Activated CD4-positive, alpha-beta T cell treated with anti-CD3 and anti-CD28 coated beads, Interleukin-2, amount 10 ng/mL, durations not matched to agents 7 days and 5 days (primary cell): ENCODE data around the gene KATNIP. TPM values are rescaled to one million over a fixed set of nuclear protein-coding genes. Genes with fewer than 3 reads are reported as not detected.
"Not testable (repeated sequence)": the region's sequence is repeated elsewhere in the genome, so short reads cannot be mapped to it uniquely, and the experiment has no call there.

Source experiments
- CTCF ChIA-PET: fragments of 350-600 bp; sonication (Branson Sonifier 250); formaldehyde crosslinking; loops from one replicate; lab custom pipeline; 2021; ENCODE audit warnings: antibody characterized with exemption; lab: Charles Lee
- POLR2A ChIA-PET: fragments of 350-600 bp; sonication (Branson Sonifier 250); formaldehyde crosslinking; loops from one replicate; lab custom pipeline; 2021; ENCODE audit warnings: antibody characterized with exemption; lab: Charles Lee
- DNase-seq: peaks from one replicate; pipeline ENCODE4 v3.0.0-alpha.2; 2020
- H3K27ac Mint-ChIP-seq: one replicate; pipeline ENCODE4 v1.8.0; 2021; ENCODE audit warnings: mild to moderate bottlenecking, moderate library complexity, mixed read lengths
- H3K27me3 Mint-ChIP-seq: one replicate; pipeline ENCODE4 v1.8.0; 2021; ENCODE audit warnings: mixed read lengths
- H3K36me3 Mint-ChIP-seq: one replicate; pipeline ENCODE4 v1.8.0; 2021; ENCODE audit warnings: low read depth, mixed read lengths
- H3K4me1 Mint-ChIP-seq: one replicate; pipeline ENCODE4 v1.8.0; 2021; ENCODE audit warnings: mixed read lengths
- H3K4me3 Mint-ChIP-seq: one replicate; pipeline ENCODE4 v1.8.0; 2021; ENCODE audit warnings: mild to moderate bottlenecking, moderate library complexity, mixed read lengths
- H3K9me3 Mint-ChIP-seq: one replicate; pipeline ENCODE4 v1.8.0; 2021; ENCODE audit warnings: mixed read lengths
- total RNA-seq, 2 experiments: library from RNA; stranded (reverse); gene quantifications; one replicate each; pipeline ENCODE4 v1.2.3, GENCODE V29; 2021

The KATNIP gene
- total RNA-seq, 2 experiments from 2014 or later = 17.1 to 18.7 TPM

DNA sequence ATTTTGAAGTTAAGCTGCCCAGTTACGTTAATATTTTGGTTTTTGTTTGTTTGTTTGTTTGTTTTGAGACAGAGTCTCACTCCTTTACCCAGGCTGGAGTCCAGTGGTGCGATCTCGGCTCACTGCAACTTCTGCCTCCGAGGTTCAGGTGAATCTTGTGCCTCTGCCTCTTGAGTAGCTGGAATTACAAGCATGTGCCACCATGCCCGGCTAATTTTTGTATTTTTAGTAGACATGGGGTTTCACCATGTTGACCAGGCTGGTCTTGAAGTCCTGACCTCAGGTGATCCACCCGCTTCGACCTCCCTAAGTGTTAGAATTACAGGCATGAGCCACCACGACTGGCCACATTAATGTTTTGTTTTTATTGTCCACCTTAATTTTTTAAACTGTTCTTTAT lies 21.0 kb downstream of the KATNIP start:
- H3K27ac Mint-ChIP-seq, H3K4me3 Mint-ChIP-seq, H3K27me3 Mint-ChIP-seq, H3K36me3 Mint-ChIP-seq, DNase-seq, CTCF ChIA-PET, H3K4me1 Mint-ChIP-seq, H3K9me3 Mint-ChIP-seq, POLR2A ChIA-PET: not testable (repeated sequence)

GRCh38 chr16:27571433-27572326 lies 21.7 kb downstream of the KATNIP start:
- ChIA-PET POLR2A (no interaction called here), CTCF (no interaction called here)
- Mint-ChIP-seq H3K36me3 (no peaks in the 10 kb centered on the region), H3K4me3 (no peak overlapping the region), H3K27me3 (no peaks in the 10 kb centered on the region), H3K27ac (no peak overlapping the region), H3K9me3 (no peaks in the 10 kb centered on the region), H3K4me1 (no peaks in the 10 kb centered on the region)
- DNase-seq = no peak

DNA sequence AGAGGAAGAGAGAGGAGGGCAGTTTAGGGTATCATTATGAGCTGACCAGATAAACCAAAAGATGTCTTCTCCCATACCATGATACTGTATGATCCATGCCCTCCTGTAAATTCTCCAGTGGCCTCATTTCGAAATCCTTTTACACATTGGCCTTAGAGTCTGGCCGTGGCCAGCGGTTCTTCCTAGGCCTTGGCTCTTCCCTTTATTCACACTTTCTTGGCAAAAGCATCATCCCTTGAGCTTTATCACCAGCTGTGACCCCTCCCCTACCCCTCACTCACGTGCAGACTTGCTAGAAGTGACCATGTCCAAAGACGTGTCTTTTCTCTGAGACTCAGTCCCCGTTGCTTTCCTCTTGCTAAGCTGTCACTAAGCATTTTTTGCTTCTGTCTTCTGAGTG lies 22.8 kb downstream of the KATNIP start:
- H3K4me1 Mint-ChIP-seq = no peaks in the 10 kb centered on the region
- POLR2A ChIA-PET = no interaction called here

GRCh38 chr16:27576729-27577128 lies 26.8 kb downstream of the KATNIP start:
- Mint-ChIP-seq H3K27ac (no peak overlapping the region), H3K36me3 (no peaks in the 10 kb centered on the region), H3K4me3 (no peak overlapping the region), H3K27me3 (no peaks in the 10 kb centered on the region), H3K4me1 (peaks cover 11% of the 10 kb centered on the region), H3K9me3 (no peaks in the 10 kb centered on the region)
- ChIA-PET CTCF (no interaction called here), POLR2A (no interaction called here)
- no peak for DNase-seq

More for the DNA sequence above, 22.8 kb downstream of the KATNIP start:
- Mint-ChIP-seq H3K27me3 (no peaks in the 10 kb centered on the region), H3K36me3 (no peaks in the 10 kb centered on the region), H3K9me3 (no peaks in the 10 kb centered on the region), H3K27ac (no peak overlapping the region), H3K4me3 (no peak overlapping the region)
- CTCF ChIA-PET = no interaction called here
- no peak for DNase-seq

DNA sequence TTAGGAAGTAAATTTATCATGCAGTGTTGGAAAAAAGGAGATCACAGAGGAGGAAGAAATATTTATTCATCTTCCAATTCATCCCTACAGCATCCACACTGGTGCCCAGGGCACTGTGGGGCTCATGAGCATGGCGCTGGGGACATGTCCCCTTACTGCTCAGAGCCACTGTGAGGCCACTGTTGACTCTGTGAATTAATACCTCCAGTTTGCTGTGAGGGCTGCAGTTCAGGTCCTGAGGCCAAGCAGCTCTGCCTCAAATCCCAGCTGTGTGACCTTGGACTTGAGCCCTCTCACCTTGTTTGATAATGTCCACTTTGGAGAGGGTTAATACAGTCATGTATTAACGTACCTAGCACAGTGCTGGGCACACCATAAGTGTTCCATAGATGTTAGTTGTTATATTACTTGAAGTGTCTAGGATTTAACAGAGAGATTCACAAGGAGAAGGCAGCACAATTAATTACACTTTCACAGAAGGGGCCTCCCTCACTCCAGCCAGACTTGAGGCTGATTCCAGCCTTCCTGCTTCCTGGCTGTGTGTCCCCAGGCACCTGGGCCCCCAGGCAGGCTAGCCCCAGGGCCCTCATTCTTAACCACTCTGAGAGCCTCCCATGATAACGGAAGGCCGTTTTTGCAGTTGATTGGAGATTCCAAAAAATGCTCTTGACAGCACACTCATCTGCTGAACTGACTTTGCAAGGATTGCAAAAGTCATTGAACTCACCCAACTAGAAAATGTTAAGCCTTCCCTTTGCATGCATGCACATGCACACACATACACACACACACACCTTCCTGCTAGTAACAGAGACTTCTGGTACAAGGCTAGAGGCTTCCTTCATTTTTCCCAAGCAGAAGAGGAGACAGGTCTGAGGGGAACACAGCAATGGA lies 29.4 kb downstream of the KATNIP start:
- CTCF ChIA-PET = no interaction called here
- DNase-seq = no peak
- peaks cover 11% of the 10 kb centered on the region for H3K4me1 Mint-ChIP-seq
- H3K27ac Mint-ChIP-seq = no peak overlapping the region
- H3K4me3 Mint-ChIP-seq = no peak overlapping the region
- no peaks in the 10 kb centered on the region for H3K9me3 Mint-ChIP-seq
- H3K27me3 Mint-ChIP-seq = no peaks in the 10 kb centered on the region
- no peaks in the 10 kb centered on the region for H3K36me3 Mint-ChIP-seq
- POLR2A ChIA-PET = no interaction called here

DNA sequence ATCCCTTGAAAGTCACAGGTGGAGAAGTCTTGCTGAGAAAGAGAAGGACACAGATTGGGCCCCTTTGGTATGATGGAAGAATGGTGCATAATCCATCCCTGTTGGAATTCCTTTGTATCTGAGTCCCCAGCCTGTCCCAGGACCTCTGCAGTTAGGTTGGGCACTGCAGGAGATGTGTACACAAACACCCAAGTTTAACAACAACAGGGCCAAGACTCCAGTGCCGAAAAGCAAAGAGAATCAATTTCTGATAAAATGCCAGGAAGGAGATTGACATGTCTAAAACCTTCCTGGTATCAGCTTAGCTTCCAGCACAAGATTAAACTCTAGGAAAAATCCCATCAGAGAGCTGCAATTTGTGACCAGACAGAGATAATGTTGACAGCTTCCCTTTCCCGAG lies 32.9 kb downstream of the KATNIP start:
- Mint-ChIP-seq H3K27ac (no peak overlapping the region), H3K36me3 (no peaks in the 10 kb centered on the region), H3K4me1 (peaks cover 11% of the 10 kb centered on the region), H3K4me3 (no peak overlapping the region), H3K27me3 (no peaks in the 10 kb centered on the region), H3K9me3 (no peaks in the 10 kb centered on the region)
- ChIA-PET CTCF (interaction anchor here (0.6 kb wide), 1 partner anchor 335 kb away, joined by 3 read pairs; no protein-coding TSS in a partner anchor), POLR2A (no interaction called here)
- no peak for DNase-seq

DNA sequence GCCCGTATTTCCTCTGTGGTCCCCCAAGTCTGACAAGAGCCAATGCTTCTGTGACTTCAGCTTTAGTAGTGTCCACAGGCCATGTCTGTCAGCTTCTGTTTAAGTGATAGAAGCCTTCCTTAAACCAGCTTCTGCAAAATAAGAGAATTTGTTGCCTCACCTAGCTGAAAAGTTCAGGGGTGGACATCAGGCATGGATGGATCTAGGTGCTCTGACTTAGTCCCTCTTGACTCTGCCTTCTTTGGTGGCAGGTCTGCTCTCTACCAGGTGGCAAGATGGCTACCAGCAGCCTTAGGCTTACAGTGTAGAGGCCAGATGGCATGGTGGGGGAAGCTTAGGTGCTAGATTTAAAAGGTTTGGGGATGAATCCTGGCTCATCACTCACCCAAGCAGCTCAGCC lies 33.7 kb downstream of the KATNIP start:
- Mint-ChIP-seq H3K4me1 (peaks cover 6% of the 10 kb centered on the region), H3K36me3 (no peaks in the 10 kb centered on the region)
- CTCF ChIA-PET = interaction anchor here (0.6 kb wide), 1 partner anchor 209 kb away, joined by 3 read pairs; no protein-coding TSS in a partner anchor

GRCh38 chr16:27585200-27585599 lies 35.3 kb downstream of the KATNIP start:
- Mint-ChIP-seq H3K36me3 (no peaks in the 10 kb centered on the region), H3K4me1 (no peaks in the 10 kb centered on the region), H3K27ac (no peak overlapping the region), H3K4me3 (no peak overlapping the region), H3K27me3 (no peaks in the 10 kb centered on the region), H3K9me3 (peaks cover 3% of the 10 kb centered on the region)
- DNase-seq = no peak
- POLR2A ChIA-PET = no interaction called here
- CTCF ChIA-PET = no interaction called here

More for the DNA sequence above, 33.7 kb downstream of the KATNIP start:
- H3K4me3 Mint-ChIP-seq = no peak overlapping the region
- H3K9me3 Mint-ChIP-seq = no peaks in the 10 kb centered on the region
- POLR2A ChIA-PET = no interaction called here
- DNase-seq = no peak
- no peak overlapping the region for H3K27ac Mint-ChIP-seq
- H3K27me3 Mint-ChIP-seq = no peaks in the 10 kb centered on the region

- no peak overlapping the region for H3K4me3 Mint-ChIP-seq
- no peaks in the 10 kb centered on the region for H3K27me3 Mint-ChIP-seq
- CTCF ChIA-PET = no interaction called here
- POLR2A ChIA-PET = no interaction called here
- H3K36me3 Mint-ChIP-seq = peaks cover 2% of the 10 kb centered on the region
- no peaks in the 10 kb centered on the region for H3K4me1 Mint-ChIP-seq
- no peak overlapping the region for H3K27ac Mint-ChIP-seq
- H3K9me3 Mint-ChIP-seq = peaks cover 5% of the 10 kb centered on the region
- DNase-seq = no peak
Observed at GRCh38 chr16:27586711-27587110, 36.8 kb downstream of the KATNIP start.

GRCh38 chr16:27588057-27588456 lies 38.1 kb downstream of the KATNIP start:
- Mint-ChIP-seq H3K27me3 (no peaks in the 10 kb centered on the region), H3K27ac (no peak overlapping the region), H3K36me3 (peaks cover 3% of the 10 kb centered on the region), H3K4me1 (no peaks in the 10 kb centered on the region), H3K9me3 (peaks cover 5% of the 10 kb centered on the region), H3K4me3 (no peak overlapping the region)
- no peak for DNase-seq
- POLR2A ChIA-PET = no interaction called here
- CTCF ChIA-PET = interaction anchor here (0.6 kb wide), 1 partner anchor 10 kb away, joined by 3 read pairs; no protein-coding TSS in a partner anchor

DNA sequence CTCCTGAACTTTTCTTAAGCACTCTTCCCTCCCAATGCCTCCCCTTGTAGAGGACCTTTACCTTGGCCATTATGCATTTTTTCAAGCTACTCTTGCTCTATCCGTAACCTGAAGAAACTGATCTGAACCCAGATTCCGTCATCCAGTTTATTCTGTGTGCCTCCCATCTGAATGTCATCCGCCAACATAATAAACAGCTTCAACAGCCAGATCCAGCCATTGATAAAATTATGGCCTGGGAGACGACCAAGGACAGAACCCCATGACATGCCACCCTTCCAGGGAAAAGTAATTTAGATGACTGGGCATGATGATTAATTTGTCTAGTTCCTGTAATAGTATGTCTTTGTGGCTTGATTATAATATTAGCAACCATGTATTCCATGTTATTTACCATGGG lies 41.9 kb downstream of the KATNIP start:
- Mint-ChIP-seq H3K27me3 (no peaks in the 10 kb centered on the region), H3K9me3 (peaks cover 5% of the 10 kb centered on the region), H3K4me1 (no peaks in the 10 kb centered on the region), H3K4me3 (no peak overlapping the region), H3K27ac (no peak overlapping the region), H3K36me3 (peaks cover 3% of the 10 kb centered on the region)
- no peak for DNase-seq
- ChIA-PET POLR2A (no interaction called here), CTCF (no interaction called here)

- no peak for DNase-seq
- Mint-ChIP-seq H3K27me3 (no peaks in the 10 kb centered on the region), H3K4me3 (no peak overlapping the region), H3K27ac (no peak overlapping the region), H3K36me3 (peaks cover 3% of the 10 kb centered on the region), H3K9me3 (peaks cover 3% of the 10 kb centered on the region), H3K4me1 (no peaks in the 10 kb centered on the region)
- POLR2A ChIA-PET = no interaction called here
- CTCF ChIA-PET = no interaction called here
Observed at GRCh38 chr16:27595475-27595874, 45.5 kb downstream of the KATNIP start.

- CTCF ChIA-PET = no interaction called here
- Mint-ChIP-seq H3K4me3 (no peak overlapping the region), H3K9me3 (peaks cover 3% of the 10 kb centered on the region), H3K27ac (no peak overlapping the region), H3K36me3 (peaks cover 3% of the 10 kb centered on the region), H3K4me1 (no peaks in the 10 kb centered on the region), H3K27me3 (no peaks in the 10 kb centered on the region)
- no peak for DNase-seq
- POLR2A ChIA-PET = no interaction called here
Observed at GRCh38 chr16:27595993-27596392, 46.0 kb downstream of the KATNIP start.
